Measurements from ENCODE around the gene FCER1G. TPM values are rescaled to one million over a fixed set of nuclear protein-coding genes. Genes with fewer than 3 reads are reported as not detected.
"Not testable (repeated sequence)": the region's sequence is repeated elsewhere in the genome, so short reads cannot be mapped to it uniquely, and the experiment has no call there.

Gene FCER1G
- total RNA-seq, 4 donors from 2014 or later: 6.4 to 74.6 (median 52.0) TPM

DNA sequence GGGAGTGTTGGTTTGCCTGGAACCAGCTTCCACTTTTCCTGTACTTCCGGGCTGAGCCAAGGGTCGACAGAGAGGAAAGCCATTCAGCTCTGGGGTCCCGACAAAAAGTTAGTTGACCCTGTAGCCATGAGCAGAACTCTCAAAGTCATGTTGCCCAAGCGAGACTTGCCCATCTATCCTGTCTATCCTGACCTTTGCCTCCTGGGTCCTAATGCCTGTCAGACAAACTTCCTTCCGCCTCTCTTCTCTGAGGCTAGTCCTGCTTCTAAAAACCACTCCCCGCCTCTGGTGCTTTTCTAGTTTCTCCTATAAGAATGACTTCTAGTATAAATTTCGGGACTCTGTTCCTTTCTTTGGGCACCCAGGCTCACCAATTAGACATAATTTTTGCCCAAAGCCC is 35.7 kb downstream of the FCER1G start:
- Histone ChIP-seq H3K4me1 (no peaks in the 10 kb centered on the region), H3K36me3 (no peaks in the 10 kb centered on the region), H3K27ac (no peak overlapping the region), H3K27me3 (no peaks in the 10 kb centered on the region), H3K4me3 (no peak overlapping the region), H3K9me3 (peaks cover 0 to 14% (median 0%) of the 10 kb centered on the region in 3 donors)
- 70 to 100% methylated on average over 3 to 7 of the region's 7 CpGs for WGBS, 2 donors (ENCODE audit: low coverage in 1 of 2)
- ATAC-seq: no peak
- no peak for TF ChIP-seq EP300 (IDR thresholded peaks at IDR 0.05)
- no peak for TF ChIP-seq POLR2AphosphoS5 (IDR thresholded peaks at IDR 0.05)
- TF ChIP-seq CTCF (IDR thresholded peaks at IDR 0.05): no peak
- no peak for TF ChIP-seq POLR2A (IDR thresholded peaks at IDR 0.05)

DNA sequence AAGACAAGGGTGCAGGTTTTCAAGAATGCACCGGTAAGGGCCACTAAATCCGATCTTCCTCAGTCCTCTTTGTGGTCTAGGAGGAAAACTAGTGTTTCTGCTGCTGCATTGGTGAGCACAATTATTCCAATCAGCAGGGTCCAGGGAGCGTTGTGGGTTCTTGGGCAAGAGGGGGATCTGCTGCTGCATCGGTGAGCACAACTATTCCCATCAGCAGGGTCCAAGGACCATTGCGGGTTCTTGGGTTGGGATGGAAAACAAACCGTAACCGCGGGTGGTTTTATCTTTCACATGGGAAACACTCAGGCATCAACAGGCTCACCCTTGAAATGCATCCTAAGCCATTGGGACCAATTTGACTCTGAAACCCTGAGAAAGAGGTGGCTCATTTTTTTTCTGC is 36.5 kb downstream of the FCER1G start:
- ATAC-seq: no peak
- Histone ChIP-seq H3K36me3 (no peaks in the 10 kb centered on the region), H3K4me1 (no peaks in the 10 kb centered on the region), H3K27ac (no peak overlapping the region), H3K27me3 (no peaks in the 10 kb centered on the region), H3K9me3 (peaks cover 0 to 20% (median 0%) of the 10 kb centered on the region in 3 donors), H3K4me3 (no peak overlapping the region)
- TF ChIP-seq POLR2AphosphoS5 (IDR thresholded peaks at IDR 0.05) (no peak), EP300 (IDR thresholded peaks at IDR 0.05) (no peak), POLR2A (IDR thresholded peaks at IDR 0.05) (no peak), CTCF (IDR thresholded peaks at IDR 0.05) (no peak)
- WGBS, 2 donors (ENCODE audit: low coverage in 1 of 2): 92% methylated on average over 7 of the region's 8 CpGs; no CpG with 5 or more reads in 1 of the 2 donors

DNA sequence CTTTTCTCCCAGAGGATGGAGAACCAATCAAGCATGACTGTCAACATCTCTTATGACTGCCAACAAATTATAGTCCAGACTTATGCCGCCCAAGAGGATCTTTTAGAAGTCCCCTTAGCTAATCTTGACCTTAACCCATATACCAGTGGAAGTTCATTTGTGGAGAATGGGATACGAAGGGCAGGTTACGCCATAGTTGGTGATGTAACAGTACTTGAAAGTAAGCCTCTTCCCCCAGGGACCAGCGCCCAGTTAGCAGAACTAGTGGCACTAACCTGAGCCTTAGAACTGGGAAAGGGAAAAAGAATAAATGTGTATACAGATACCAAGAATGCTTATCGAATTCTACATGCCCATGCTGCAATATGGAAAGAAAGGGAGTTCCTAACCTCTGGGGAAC is 40.2 kb downstream of the FCER1G start:
- WGBS, 2 donors (ENCODE audit: low coverage in 1 of 2): 73 to 83% methylated on average over 4 to 5 of the region's 5 CpGs
- not testable (repeated sequence) for H3K27ac ChIP-seq, ATAC-seq, H3K36me3 ChIP-seq, H3K4me3 ChIP-seq
- Histone ChIP-seq H3K4me1 (peaks cover 0 to 22% (median 8%) of the 10 kb centered on the region in 3 donors), H3K27me3 (peaks cover 33% of the 10 kb centered on the region), H3K9me3 (peaks cover 0 to 29% (median 0%) of the 10 kb centered on the region in 3 donors)

DNA sequence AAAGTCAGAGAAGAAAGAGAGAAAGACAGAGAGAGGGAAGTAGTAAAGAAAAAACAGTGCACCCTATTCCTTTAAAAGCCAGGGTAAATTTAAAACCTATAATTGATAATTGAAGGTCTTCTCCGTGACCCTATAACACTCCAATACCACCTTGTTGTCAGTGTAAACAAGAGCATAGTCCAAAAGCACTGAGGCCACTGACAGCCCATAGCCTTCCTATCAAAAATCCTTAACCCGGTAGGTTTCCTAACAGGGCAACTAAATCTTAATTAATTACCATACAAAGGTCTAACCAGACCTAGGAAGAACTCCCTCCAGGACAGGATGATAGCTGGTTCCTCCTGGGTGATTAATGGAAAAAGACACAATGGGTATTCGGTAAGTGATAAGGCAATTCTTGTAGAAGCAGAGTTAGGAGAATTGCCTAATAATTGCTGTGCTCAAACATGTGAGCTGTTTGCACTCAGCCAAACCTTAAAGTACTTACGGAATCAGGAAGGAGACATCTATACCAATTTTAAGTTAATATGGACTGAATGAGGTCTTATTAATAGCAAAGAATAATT is 40.9 kb downstream of the FCER1G start:
- peaks cover 0 to 29% (median 8%) of the 10 kb centered on the region in 3 donors for H3K4me1 ChIP-seq
- not testable (repeated sequence) for ATAC-seq, H3K36me3 ChIP-seq, H3K27ac ChIP-seq, H3K4me3 ChIP-seq
- H3K9me3 ChIP-seq: peaks cover 0 to 22% (median 0%) of the 10 kb centered on the region in 3 donors
- WGBS, 2 donors (ENCODE audit: low coverage in 1 of 2): 89 to 90% methylated on average over 4 of the region's 4 CpGs
- H3K27me3 ChIP-seq: peaks cover 40% of the 10 kb centered on the region

GRCh38 chr1:161257109-161257508 is 42.0 kb downstream of the FCER1G start:
- Histone ChIP-seq H3K27me3 (peaks cover 46% of the 10 kb centered on the region), H3K9me3 (peaks cover 0 to 18% (median 0%) of the 10 kb centered on the region in 3 donors), H3K4me1 (peaks cover 0 to 39% (median 8%) of the 10 kb centered on the region in 3 donors)
- ATAC-seq, H3K36me3 ChIP-seq, H3K4me3 ChIP-seq, H3K27ac ChIP-seq: not testable (repeated sequence)
- 92 to 100% methylated on average over 1 to 5 of the region's 5 CpGs for WGBS, 2 donors (ENCODE audit: low coverage in 1 of 2)

- Histone ChIP-seq H3K9me3 (peaks cover 0 to 18% (median 0%) of the 10 kb centered on the region in 3 donors), H3K4me3 (peak within 1 kb of the TSS; percentile 38 to 57), H3K27me3 (peaks cover 46% of the 10 kb centered on the region), H3K36me3 (no peaks in the 10 kb centered on the region), H3K4me1 (peaks cover 0 to 39% (median 8%) of the 10 kb centered on the region in 3 donors), H3K27ac (peak within 1 kb of the TSS in 3 of 4 donors; percentile 42 to 78 (median 68))
- ATAC-seq: peak; percentile 89
- no peak for TF ChIP-seq EP300 (IDR thresholded peaks at IDR 0.05)
- TF ChIP-seq POLR2A (IDR thresholded peaks at IDR 0.05): peak in 1 of 2 donors; percentile 7
- no peak for TF ChIP-seq POLR2AphosphoS5 (IDR thresholded peaks at IDR 0.05)
- TF ChIP-seq CTCF (IDR thresholded peaks at IDR 0.05): no peak
- WGBS, 2 donors (ENCODE audit: low coverage in 1 of 2): 0 to 4% methylated on average over 4 to 9 of the region's 62 CpGs
Measured at GRCh38 chr1:161258439-161259344, 43.6 kb downstream of the FCER1G start, which contains the start of gene PCP4L1. TSS of gene PCP4L1 (plus strand) at chr1:161258745. CDS start at chr1:161258975, 230 bp downstream.
